HG02870 (cell line): ENCODE data around the gene LRRC72.
"Not testable (repeated sequence)": the region's sequence is repeated elsewhere in the genome, so short reads cannot be mapped to it uniquely, and the experiment has no call there.

Experiments used
- ATAC-seq: cut with Tn5 transposase; IDR thresholded peaks from one replicate; pipeline ENCODE4 v1.9.1; 2021; ENCODE audit warnings: mild to moderate bottlenecking, moderate library complexity; ENCODE audit not compliant: unreplicated experiment

The LRRC72 gene

DNA sequence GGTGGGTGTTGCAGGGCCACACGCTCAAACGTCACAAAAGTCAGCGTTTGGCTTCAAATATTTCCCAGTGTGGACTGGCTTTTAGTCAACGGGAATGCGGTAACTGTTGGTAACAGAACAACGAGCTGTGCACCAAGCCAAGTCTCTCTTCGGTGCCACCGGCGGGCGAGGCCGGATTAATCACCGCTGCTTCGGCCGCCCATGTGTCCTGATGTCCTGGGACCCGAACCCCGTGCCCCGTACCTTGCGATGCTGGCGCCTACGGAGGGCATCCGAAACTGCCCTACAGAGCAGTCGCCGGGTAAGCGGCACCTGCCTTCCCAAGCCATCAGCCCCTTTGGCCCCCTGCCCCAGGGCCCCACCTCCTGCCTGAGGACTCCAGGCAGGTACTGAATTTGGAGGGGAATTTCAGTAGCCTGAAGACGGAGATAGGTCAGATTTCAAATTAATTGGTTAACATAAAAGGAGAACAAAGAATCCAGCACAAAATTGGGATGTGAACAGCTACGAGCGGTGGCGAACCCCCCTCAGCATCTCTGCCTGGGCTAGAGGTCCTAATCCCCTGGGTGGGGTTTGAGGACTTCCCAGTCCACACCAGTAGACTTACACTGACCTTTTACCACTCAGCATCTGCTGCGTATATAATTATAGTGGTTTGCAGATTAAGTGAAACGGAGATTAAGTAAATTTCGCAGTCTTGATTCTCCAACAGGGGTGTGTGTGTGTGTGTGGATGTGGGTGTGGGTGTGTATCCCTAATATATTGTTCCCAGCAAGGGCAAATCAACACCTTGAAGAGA lies at the start of gene LRRC72:
TSS of gene LRRC72 (plus strand) at position 84 of the 799 bp plus-strand sequence. CDS start at position 212, 128 bp downstream.
- ATAC-seq, result no peak

DNA sequence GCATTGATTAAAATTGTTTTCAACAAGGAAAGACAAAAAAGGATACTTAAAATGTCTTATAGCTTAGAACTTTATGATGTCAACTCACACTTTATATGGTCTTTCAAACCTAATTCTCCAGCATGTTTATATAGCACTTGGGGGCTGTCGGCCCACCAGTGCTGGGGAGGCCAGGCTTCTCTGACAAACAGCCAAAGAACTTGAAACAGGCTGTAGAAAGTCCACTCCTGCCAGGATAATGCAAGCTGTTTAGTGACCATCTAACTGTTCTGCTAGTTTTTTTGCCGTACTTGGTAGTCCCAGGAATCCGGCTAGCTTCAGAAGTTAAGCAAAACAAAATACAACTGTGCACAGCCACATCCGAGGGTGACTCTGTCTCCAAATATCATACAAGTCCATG lies 47.5 kb upstream of the LRRC72 start:
- ATAC-seq, result no peak

GRCh38 chr7:16479591-16479990 lies 47.0 kb upstream of the LRRC72 start:
- no peak for ATAC-seq

DNA sequence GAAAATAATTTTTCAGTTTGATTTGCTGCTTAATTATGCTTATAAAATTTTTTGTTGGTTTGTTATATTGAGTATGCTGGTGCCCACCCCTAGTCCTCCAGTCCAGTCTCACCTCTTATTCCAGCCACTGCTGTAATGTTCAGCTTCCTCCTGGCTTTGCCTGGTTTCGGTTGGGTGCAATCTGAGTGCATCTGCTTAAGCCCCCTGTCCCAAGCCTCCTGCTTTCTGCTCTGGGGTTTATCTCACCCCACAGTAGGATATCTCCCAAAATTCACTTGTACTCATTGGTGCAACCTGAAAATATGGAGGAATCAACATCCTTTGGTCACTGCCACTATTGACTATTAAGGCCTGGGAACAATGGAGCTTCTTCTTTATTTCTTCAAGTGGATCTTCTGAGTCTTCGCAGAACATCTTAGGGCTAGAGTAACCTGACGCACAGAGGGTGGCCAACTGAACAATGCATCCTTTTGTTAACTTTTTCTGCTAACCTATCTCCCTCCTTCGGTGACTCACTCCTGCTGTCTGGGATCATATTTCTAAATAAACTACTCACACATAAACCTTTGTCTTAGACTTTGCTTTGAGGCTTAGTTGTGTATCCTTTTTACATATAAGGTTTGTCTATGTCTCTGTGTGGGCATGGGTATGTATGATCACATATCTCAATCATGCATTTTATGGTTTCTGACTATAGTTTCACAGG lies 42.0 kb upstream of the LRRC72 start:
- ATAC-seq, result no peak

DNA sequence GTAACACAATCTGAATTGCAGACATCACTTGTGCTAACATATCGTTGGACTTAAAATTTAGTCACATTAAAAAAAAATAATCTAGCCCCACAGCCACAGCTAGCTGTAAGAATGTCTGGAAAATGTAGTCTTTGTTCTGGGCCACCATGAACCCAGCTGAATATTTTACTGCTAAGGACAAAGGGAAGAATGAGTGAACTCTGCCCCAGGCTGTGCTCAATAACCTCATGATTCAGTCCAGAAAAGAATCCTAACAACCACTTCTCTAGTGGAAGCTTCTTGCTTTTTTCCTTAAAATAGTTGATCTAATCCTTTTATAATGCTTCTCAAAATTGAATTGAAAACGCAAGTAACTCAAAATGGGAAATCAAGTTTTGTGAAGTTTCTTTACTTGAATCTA lies 35.5 kb upstream of the LRRC72 start:
- ATAC-seq, result no peak

DNA sequence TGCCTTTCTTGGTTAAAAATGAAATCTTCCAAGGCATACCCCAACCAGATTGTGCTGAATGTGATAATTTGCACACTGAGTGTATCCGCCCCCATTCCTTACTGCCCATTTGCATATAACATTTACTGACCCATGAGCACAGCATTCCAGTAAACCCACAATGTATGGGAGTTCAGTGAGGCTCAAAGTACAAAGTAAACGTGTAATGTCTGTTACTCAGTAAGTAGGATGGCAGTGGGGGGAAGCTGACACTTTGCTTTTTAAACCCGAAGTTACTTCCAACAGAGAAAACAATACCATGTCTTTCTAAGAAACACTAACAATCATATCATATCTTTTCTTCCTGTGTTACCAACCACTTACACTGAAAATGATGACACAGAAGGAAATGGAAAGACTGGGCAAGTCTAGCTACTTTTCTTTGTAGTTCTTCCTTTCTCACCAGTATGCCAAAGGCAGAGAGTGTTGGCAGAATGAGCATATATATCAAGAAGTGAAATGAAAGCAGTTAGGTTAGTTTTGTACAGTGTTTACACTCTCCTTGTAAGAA lies 34.0 kb upstream of the LRRC72 start:
- ATAC-seq, result no peak

DNA sequence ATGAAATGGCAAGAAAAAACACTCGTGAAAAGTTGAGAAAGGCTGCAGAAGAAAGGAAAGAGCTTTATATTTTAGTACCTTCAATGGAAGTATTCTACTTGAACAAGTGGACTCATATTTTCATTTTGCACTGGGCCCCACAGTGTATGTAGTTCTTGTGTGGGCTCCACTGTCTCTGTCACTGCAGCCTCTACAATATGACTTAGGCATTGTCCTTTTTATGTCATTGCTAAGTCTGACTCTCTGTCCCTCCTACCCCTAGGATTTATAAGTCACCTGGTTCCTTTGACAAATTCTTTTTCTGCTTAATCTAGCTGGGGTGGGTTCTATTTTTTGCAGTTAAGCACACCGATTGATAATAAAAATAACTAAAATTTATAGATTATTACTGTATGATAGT lies 33.4 kb upstream of the LRRC72 start:
- no peak for ATAC-seq

DNA sequence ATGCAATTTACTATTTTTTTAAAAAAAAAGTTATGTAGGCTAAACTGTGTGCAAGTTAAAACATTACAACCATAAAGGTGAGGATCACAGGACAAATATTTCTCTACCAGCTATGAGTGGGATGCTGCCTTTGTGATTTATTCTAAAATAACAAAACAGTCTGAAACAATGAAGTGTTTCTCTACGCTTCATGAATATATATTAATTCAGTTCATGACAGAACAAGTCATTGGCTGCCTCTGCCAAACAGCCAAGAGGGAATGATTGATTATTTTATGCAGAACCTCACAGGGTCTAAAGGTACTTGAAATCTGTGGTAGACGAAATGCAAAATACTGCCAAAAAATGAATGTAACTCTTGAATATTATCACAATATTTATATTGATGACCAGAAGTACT lies 32.1 kb upstream of the LRRC72 start:
- no peak for ATAC-seq

- no peak for ATAC-seq
Measured at GRCh38 chr7:16494955-16495719, 31.5 kb upstream of the LRRC72 start.

DNA sequence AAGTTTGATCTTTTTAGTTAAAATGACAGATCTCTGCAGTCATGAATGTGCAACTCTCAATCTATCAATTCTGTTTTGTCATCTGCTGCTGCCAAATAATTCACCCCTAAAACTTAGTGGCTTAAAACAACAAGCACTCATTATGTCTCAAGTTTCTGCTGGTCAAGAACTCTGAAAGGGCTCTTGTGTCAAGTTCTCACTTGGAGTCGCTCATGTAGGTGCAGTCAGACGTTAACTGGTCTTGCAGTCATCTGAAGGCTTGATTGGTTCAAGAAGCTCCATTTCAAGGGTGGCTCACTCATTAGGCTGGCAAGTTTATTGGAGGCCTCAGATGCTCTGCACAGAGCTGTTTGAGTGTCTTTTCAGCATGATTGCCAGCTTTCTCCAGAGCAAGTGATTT lies 28.5 kb upstream of the LRRC72 start:
- no peak for ATAC-seq

DNA sequence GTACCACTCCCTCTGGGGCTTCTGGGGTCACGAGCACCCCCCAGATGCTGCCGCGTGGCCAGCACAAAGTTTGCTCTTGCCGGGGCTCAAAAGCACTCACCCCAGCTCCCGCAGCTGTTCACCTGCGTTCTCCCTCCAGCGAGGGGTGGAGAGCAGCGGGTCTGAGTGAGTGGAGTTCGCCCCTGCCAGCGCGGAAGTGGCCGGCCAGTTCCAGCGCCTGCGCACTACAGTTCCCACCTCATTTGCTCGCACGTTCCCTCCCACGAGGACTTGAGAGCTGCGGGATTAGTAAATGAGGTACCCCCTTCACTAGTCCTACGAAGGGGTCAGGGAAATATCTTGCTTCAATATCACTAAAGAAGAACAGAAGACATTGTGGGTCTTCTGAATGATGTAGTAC lies 24.3 kb upstream of the LRRC72 start:
- ATAC-seq, result no peak

GRCh38 chr7:16504019-16504418 lies 22.6 kb upstream of the LRRC72 start:
- no peak for ATAC-seq

GRCh38 chr7:16506422-16506821 lies 20.2 kb upstream of the LRRC72 start:
- not testable (repeated sequence) for ATAC-seq

DNA sequence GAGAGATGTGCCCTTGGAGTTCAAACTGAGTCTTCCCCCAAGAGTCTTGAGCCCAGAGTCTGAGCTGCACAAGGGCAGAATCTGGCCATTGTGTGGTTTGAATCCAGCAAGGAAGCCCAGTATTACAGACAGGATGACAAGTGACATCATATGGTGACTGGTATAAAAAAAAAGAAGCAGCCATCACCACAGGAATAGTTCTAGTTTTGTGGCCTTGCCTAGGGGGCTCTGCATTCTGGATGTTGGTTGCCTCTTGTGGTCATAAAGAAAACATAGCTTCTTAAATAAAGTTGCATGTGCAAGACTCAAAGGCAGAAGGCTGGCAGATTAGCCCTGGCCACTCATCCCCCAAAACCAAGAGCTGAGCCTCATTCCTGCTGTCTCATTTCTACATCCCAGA lies 16.8 kb upstream of the LRRC72 start:
- no peak for ATAC-seq

DNA sequence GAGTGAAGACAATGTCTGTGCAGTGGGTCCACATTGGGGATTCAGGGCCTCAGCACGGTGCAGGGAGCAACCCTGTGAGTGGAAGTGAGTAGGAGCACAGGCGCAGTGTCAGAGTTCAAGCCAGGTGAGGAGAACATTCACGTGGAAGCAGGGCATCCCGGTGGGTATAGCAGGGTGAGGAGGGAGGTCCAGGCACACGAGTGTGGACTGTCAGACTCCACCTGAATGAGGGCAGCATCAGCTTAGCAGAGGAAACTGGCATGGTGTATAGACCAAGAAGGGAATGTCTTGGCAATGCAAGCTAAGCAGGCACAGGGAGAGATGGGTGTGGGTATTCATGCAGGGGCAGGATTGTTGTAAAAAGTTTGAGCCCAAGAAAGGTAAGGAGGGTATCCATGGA lies 15.3 kb upstream of the LRRC72 start:
- no peak for ATAC-seq

- ATAC-seq, result no peak
Measured at GRCh38 chr7:16512097-16512496, 14.5 kb upstream of the LRRC72 start.

GRCh38 chr7:16514271-16514670 lies 12.4 kb upstream of the LRRC72 start:
- no peak for ATAC-seq

GRCh38 chr7:16514729-16515128 lies 11.9 kb upstream of the LRRC72 start:
- ATAC-seq, result no peak

GRCh38 chr7:16515785-16516685 lies 10.6 kb upstream of the LRRC72 start:
- no peak for ATAC-seq

- ATAC-seq, result not testable (repeated sequence)
Measured at GRCh38 chr7:16519985-16520384, 6.6 kb upstream of the LRRC72 start.
